HG03103 (cell line): ENCODE data around the gene MORF4L2.

ENCODE experiments used
- ATAC-seq: cut with Tn5 transposase; IDR thresholded peaks from one replicate; pipeline ENCODE4 v1.9.1; 2021; ENCODE audit warnings: low read depth; ENCODE audit not compliant: unreplicated experiment

MORF4L2 gene

DNA sequence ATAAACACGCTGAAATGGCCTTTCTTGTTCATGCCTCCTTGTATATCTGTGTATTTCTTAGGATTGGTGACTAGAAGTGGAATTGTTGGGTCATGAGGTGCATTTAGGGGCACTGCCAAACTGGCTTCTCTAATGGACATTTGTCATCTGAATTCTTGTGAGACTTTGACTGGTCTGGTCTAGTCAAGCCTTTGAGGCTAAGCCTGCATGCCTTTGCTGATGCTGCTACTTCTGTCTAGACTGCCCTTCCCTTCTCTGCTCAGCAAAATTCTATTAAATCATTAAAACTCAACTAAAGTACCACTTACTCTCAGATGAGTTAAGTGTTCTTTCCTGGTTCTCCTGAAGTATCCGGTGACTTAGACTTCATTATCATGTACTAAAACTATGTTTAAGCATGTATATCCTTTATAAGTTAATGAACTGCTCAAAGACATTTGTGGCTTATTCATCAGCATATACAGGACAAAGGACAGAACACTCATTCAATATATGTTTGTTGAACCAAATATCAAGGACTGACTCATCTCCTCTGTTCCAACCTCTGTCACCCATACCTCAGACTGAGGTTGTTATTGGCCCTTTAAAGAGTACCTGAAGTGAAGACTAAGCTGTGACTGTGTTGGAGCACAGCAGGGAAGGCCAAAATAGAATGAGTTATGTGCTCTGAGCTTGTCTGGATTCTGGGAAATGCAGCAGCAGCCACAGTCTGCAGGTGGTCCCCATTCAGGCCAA is 48.7 kb downstream of the MORF4L2 start:
- ATAC-seq: no peak

DNA sequence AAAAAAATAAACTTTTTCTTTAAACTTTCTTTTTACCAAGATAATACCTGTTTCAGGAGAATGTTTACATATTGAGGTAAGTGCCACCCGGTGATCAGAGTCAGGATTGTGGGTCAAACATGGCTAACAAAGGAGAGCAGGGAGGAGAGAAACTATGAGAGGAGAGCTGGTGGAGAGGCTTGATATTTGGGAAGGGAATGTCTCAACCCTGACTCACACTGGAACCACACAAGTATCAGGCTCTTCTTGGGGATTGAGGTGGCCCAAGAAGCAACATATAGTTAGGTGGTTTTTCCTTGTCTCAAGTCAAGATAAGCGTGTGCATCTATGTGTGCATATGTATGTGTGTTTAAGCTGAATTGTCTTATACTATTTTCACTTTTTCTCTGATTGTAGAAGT is 51.1 kb downstream of the MORF4L2 start:
- no peak for ATAC-seq

DNA sequence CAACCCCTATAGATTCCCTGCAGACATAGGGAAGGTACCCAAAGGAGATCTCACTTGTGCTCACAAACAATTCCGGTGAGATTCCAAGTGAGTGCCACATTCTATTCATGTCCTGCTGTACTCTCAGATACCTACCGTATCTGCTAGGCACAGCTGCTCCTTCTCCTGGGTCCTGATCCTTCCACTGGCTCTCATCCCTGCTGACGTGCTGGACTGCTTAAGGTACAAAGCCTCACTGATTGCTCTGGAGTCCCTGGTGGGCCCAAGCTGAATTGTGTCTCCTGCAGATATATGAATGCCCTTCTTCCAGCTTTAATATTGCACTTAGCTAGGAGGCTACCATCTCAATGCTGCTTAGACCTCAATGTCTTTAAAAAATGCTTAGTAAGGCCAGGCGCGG is 55.4 kb downstream of the MORF4L2 start:
- no peak for ATAC-seq

DNA sequence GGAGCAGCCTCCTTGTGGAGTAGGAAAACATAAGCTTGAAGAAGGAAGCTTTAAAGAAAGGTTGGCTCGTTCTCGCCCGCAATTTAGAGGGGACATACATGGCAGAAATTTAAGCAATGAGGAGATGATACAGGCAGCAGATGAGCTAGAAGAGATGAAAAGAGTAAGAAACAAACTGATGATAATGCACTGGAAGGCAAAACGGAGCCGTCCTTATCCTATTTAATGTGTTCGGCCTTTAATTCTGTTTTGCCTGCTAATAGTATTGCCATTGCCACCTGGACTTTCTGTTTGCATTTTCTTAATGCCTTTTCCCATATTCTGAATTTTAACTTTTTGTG is 56.4 kb downstream of the MORF4L2 start:
- ATAC-seq: no peak

DNA sequence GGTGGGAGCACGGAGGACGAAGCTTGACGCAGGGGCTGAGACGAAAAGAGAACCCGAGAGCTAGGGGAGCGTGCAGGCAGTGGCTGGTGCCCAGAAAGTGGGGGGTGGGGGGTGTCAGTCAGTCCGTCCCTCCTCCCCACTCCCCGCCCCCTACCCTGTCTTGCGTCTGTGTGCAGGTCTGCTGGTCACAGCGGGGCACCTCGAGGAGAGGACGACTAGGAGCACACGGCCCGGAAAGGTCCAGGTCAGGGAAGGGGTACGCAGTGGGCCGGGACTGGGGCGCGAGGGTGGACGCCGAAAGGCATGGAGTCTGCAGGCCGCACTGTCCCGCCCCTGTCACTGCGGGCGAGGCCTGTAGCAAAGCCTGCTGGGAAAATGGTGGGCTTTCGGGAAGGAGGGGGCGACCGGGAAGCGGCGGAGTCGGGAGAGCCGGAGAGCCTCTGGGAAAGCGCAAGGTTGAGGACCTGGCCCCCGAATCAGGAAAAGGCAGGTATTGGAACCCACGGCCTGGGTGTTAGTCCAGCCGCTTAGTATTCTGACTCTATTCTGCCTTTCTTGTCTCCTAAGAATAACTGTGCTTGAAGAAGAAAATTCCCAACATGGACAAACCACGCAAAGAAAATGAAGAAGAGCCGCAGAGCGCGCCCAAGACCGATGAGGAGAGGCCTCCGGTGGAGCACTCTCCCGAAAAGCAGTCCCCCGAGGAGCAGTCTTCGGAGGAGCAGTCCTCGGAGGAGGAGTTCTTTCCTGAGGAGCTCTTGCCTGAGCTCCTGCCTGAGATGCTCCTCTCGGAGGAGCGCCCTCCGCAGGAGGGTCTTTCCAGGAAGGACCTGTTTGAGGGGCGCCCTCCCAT is 57.0 kb downstream of the MORF4L2 start:
- ATAC-seq: peak; percentile 31

DNA sequence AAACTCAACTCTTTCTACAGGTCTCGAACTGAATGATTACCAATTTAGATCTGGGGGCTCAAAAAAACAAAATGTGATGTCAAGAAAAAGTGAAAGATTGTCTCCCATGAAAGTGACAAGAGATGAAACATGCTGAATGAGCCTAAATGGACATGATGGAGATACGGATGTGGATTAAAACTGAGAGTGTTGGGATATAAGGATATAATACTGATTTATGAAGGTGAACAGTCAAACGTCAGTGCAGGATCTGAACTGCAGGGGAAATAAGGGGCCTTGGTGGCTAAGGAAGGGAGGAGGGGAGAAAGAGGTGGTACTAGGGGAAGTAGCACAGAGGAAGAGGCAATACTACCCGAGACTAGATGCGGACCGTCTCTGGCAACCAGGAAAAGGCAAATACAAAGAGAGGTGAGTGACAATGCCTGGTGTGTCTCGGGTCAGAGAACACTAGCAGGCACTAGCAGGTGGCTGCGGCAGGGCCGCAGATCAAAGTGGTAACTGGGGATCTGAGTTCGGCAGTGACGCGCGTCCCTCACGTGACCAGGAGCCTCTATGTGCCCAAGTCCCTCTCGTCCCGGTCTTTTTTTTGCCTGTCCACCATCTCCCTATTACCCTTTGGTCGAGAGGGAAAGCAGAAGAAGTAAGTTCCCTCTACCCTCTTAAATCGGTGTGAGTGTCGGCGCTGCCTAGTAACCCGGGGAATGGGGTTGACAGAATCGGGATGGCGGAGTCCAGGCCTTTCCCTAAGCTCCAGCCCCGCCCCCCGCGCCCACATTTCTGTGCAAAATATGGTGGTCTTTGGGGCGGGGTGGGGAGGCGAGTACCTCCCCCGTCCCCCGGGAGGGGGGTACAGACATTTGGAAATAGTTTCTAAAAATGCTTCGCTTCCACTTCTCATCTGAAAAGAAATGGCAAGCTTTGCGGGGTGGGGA is 57.8 kb downstream of the MORF4L2 start, which contains the start of gene TCEAL1:
Gene TCEAL1 (plus strand): TSS at position 590 of the 932 bp plus-strand sequence. CDS start 942 bp downstream, outside the sequence.
- peak; percentile 57 for ATAC-seq

DNA sequence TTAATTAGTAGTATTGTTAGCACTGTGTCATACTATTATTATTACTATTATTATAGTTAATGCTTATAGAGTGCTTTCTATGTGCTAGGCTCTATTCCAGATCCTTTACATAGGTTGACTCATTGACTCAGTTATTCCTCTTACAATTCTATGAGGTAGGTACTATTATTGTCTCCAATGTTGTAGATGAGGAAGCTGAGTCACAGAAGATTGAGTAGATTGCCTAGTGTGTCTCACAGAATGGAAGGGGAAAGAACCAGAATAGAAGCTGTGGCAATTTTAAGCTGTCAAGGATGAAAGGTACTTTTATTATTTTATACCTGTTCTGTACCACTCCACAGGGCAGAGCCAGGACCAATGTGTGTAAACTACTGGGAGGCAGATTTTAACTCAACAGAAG is 59.6 kb downstream of the MORF4L2 start:
- ATAC-seq: no peak
